GM13976 (cell line): ENCODE data around the gene MORC2.

Experiments
- DNase-seq: peaks from one replicate; pipeline ENCODE4 v3.0.0; 2012; ENCODE audit warnings: low spot score
- in situ Hi-C: fragments of 300-500 bp; cut with MboI; formaldehyde crosslinking; loops from one replicate; pipeline ENCODE4 v1.12.0; 2022; ENCODE audit warnings: low sequenced_read_pairs, mixed read lengths, inconsistent platforms; ENCODE audit not compliant: unreplicated experiment
- TF ChIP-seq, protein P1 (sequence below): IDR thresholded peaks from 2 replicates; pipeline ENCODE4 v1.5.1; 2012; ENCODE audit warnings: borderline replicate concordance, mild to moderate bottlenecking; ENCODE audit not compliant: insufficient read depth; ENCODE audit errors: extremely low read depth, missing control alignments, control extremely low read depth

The MORC2 gene

DNA sequence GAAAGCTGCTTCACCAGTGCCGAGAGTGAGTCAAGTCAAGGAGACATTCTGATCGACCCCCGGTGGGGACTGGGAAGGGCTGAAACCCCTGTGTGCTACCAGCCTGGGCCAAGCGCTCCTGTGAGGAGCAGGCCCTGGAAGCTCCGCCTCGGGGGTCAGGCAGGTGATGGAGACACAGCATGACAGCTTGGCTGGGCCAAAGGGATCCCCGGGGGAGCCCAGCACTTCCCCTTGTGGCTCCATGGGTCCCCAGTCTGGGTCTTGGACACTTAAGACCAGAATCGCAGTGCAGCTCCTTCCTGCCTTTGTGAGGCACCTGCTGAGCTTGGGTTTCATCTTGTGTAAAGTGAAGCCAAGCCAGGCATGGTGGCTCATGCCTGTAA lies 89.2 kb downstream of the MORC2 start:
- in situ Hi-C loops: no loop called here
- no peak for DNase-seq
- TF ChIP-seq, protein P1, sequence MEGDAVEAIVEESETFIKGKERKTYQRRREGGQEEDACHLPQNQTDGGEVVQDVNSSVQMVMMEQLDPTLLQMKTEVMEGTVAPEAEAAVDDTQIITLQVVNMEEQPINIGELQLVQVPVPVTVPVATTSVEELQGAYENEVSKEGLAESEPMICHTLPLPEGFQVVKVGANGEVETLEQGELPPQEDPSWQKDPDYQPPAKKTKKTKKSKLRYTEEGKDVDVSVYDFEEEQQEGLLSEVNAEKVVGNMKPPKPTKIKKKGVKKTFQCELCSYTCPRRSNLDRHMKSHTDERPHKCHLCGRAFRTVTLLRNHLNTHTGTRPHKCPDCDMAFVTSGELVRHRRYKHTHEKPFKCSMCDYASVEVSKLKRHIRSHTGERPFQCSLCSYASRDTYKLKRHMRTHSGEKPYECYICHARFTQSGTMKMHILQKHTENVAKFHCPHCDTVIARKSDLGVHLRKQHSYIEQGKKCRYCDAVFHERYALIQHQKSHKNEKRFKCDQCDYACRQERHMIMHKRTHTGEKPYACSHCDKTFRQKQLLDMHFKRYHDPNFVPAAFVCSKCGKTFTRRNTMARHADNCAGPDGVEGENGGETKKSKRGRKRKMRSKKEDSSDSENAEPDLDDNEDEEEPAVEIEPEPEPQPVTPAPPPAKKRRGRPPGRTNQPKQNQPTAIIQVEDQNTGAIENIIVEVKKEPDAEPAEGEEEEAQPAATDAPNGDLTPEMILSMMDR: no peak

DNA sequence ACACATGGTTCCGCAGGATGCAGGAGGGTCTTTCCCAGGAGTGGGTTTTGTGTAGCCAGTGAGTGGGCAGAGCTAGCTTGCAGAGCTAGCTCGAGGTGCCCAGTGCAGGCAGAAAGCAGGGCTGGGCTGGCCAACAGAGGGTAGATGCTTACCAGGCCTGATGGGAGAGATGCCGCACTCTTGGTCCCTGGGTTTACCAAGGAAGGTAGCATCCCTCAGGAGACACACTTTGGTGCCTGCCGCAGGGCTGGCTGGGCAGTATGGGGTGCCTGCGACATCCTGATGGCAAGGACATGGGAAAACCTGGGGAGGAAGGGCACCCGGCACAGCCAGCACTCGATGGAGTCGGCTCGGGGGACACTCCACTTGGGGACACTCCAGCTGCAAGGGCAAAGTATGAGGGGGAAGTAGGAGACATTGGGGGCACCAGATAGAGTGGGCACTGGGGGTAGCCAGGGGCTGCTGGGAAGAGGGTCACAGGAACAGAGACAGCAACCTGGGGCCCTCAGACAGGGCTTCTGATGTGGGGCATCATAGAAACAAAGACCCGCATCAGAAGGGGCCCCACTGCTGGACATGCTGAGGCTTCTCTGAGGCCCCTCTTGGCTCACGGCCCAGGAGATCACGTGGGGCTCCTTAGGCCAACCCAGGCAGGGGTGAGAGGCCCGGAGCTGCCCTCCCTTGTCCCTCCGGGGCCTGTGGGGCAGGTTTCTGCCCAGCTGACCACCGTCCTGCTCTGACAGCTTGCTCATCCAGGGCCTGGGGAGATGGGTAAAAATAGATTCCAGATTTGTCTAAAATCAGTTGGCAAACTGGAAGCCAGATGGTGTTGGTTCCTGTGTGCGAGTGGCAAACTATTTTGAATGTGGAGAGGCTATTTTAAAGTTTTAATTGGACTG lies 89.8 kb downstream of the MORC2 start:
- in situ Hi-C loops: no loop called here
- TF ChIP-seq, protein P1: no peak
- no peak for DNase-seq

DNA sequence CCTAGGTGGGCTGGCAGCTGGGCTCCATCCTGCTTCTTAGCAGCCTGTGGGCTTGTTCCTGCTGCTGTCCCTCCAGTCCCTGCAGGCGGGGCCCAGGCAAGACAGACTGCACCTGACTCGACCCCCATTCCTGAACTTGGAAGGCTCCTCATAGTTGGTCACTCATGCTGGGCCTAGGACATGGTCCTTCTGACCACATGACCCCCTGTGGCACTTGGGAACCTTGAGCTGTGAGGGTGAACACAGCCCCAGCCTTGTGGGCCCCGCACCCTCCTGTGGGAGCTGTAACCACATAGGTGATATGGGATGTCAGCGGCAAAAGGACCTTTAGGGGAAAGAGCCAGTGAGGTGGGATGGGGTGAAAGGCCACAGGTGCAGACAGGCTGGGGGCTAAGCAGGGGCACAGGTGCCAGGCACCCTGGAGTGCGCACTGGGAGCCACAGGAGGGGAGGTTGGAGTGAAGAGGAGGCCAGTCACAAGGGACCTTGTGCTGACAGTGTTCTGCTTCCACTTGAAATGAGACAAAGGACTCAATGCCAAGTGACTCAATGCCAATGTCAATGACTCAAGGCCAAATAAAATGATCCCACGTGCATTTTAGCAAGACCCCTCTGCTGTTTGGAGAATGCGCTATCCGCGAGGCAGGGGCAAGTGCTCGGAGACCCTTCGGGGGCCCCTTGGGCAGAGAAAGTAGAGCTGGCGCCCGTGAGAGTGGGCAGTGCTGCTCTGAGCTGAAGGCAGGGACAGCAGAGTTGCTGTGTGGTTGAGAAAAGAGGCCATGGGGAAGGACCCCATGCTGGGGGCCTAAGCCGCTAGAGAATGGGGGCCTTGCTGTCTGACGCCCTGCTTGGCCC lies 90.7 kb downstream of the MORC2 start:
- DNase-seq: no peak
- TF ChIP-seq, protein P1: no peak
- in situ Hi-C loops: no loop called here

DNA sequence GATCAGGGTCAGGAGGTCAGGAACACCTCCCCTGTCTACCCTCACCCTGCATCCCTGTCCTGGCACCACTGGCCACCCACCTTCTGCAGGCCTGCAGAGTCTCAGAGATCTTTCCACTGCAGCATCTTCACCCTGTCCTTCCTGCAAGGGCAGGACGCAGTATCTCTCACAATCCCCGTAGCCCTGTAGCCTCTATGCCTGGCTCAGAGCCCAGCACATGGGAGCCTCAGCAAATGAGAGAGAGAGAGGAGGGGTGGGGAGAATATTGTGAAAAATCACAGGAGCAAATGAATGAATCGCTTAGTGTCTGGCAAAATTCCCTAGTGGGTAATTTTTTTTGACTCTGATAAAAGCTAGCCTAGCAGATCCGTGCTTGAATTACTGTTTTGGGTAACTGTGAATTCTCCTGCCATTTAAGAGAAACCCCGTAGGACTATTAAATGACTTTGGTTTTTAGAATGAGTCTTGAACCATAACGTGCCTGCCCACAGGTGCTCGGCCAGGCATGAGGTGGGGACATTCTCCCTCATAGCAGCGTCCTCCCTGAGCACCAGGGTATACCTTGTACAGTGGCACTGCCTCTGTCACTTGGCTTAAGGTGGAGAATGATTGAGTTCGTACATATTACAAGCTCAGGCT lies 91.5 kb downstream of the MORC2 start:
- DNase-seq: no peak
- in situ Hi-C loops: no loop called here
- TF ChIP-seq, protein P1: no peak

DNA sequence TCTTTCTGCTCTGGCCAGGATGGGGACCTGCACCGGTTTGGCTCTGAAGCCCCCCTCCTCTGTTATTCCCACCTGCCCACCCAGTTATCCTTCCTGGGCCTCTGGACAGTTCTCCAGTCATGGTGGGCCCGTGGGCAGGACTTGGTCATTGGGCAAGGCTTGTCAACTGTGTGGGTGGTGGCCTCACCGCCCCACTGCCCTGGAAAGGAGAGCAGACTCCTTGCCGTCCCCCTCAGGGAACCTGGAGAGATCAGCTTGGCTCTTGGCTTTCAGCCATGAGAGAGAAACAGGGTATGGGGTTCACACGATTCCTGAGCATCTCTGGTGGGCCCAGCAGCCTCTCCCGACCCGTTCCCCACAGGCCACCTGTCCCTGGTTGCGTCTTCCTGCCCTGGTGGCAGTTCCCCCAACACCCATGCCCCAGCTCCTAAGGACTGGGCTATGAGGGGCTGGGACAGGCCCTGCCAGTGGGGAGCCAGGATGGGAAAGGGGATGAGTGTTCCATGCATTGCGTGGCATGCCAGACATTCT lies 92.3 kb downstream of the MORC2 start:
- in situ Hi-C loops: no loop called here
- TF ChIP-seq, protein P1: no peak
- no peak for DNase-seq
